Erythroblast (primary cell): ENCODE results near the gene NMNAT2.

Source experiments
- GATA1 ChIP-seq: IDR thresholded peaks from 2 replicates; pipeline ENCODE4 v1.6.1; 2011; ENCODE audit warnings: low read depth, mild to moderate bottlenecking, control low read depth, low read length, moderate library complexity
- POLR2A ChIP-seq: IDR thresholded peaks from 2 replicates; pipeline ENCODE4 v1.6.1; 2011; ENCODE audit warnings: mild to moderate bottlenecking, low read length

- no peak for TF ChIP-seq GATA1
- TF ChIP-seq POLR2A, result no peak
These were observed 166.2 kb downstream of the NMNAT2 start for GRCh38 chr1:183251959-183252450.
